Fibroblast of lung (primary cell): Measurements from ENCODE around the gene TDP1.

ENCODE experiments used
- EZH2 ChIP-seq: IDR thresholded peaks from 2 replicates; pipeline ENCODE4 v1.5.1; 2012; ENCODE audit warnings: low read length, control low read depth, mild to moderate bottlenecking; ENCODE audit errors: missing control alignments
- TF ChIP-seq, protein P1 (sequence below), 2 donors: IDR thresholded peaks in 1 of 2; conservative IDR thresholded peaks in 1 of 2; 1 replicate in 1 of 2; 2 replicates in 1 of 2; pipeline ENCODE4 v1.5.1; 2011 to 2012; ENCODE audit warnings: low read length in 2 of 2, control low read depth in 1 of 2, inconsistent platforms in 1 of 2, low read depth in 1 of 2, mild to moderate bottlenecking in 1 of 2

GRCh38 chr14:90024910-90025309, 69.2 kb downstream of the TDP1 start:
- TF ChIP-seq, protein P1, sequence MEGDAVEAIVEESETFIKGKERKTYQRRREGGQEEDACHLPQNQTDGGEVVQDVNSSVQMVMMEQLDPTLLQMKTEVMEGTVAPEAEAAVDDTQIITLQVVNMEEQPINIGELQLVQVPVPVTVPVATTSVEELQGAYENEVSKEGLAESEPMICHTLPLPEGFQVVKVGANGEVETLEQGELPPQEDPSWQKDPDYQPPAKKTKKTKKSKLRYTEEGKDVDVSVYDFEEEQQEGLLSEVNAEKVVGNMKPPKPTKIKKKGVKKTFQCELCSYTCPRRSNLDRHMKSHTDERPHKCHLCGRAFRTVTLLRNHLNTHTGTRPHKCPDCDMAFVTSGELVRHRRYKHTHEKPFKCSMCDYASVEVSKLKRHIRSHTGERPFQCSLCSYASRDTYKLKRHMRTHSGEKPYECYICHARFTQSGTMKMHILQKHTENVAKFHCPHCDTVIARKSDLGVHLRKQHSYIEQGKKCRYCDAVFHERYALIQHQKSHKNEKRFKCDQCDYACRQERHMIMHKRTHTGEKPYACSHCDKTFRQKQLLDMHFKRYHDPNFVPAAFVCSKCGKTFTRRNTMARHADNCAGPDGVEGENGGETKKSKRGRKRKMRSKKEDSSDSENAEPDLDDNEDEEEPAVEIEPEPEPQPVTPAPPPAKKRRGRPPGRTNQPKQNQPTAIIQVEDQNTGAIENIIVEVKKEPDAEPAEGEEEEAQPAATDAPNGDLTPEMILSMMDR (conservative IDR thresholded peaks at IDR 0.05 in 1 of 2, IDR thresholded peaks at IDR 0.05 in 1 of 2; ENCODE audit: low read depth in 1 of 2, low read length in 2 of 2): no peak
- no peak for TF ChIP-seq EZH2
